ENCODE measurements around the gene SEL1L3. TPM values are rescaled to one million over a fixed set of nuclear protein-coding genes. Genes with fewer than 3 reads are reported as not detected.
A peak's percentile ranks its signal among the peaks of the same experiment; 100 is the strongest.

SEL1L3 gene
- total RNA-seq, 2 donors from 2014 or later, result 56.5 to 59.0 TPM

GRCh38 chr4:25857403-25857802 is 5.4 kb downstream of the SEL1L3 start:
- DNase-seq (no peak), ATAC-seq (no peak)
- no peaks in the 10 kb centered on the region for H3K27me3 Mint-ChIP-seq
- peaks cover 61% of the 10 kb centered on the region for H3K4me1 Mint-ChIP-seq
- peak overlapping the region; percentile 99 for H3K27ac Mint-ChIP-seq
- H3K36me3 Mint-ChIP-seq (ENCODE audit: low read depth), result peaks cover 7% of the 10 kb centered on the region
- H3K4me3 Mint-ChIP-seq, result no peak overlapping the region
- no peaks in the 10 kb centered on the region for H3K9me3 ChIP-seq (ENCODE audit: control insufficient read depth, low read length, poor library complexity, severe bottlenecking)

GRCh38 chr4:25856756-25857155 is 6.0 kb downstream of the SEL1L3 start:
- Mint-ChIP-seq H3K27ac (peak overlapping the region; percentile 99), H3K4me1 (peaks cover 60% of the 10 kb centered on the region), H3K4me3 (no peak overlapping the region), H3K36me3 (ENCODE audit: low read depth) (peaks cover 2% of the 10 kb centered on the region), H3K27me3 (no peaks in the 10 kb centered on the region)
- ATAC-seq, result no peak
- no peak for DNase-seq
- no peaks in the 10 kb centered on the region for H3K9me3 ChIP-seq (ENCODE audit: control insufficient read depth, low read length, poor library complexity, severe bottlenecking)

DNA sequence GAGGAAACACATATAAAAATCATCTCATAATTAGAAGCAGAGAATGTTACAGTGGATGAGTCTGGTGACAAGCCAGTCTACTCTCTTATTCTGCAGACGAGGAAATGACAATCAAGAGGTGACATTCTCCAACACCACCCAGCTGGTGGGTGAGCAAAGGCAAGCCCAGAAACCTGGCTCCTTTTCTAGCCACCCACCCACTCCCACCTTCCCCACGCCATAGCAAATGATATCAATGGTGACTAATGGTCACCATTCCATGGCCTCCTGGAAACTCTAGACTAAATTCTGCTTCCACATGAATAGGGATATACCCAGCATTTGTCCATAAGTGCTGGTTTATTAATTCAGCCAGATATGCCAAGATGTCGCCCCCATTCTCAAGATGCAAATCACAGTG is 10.7 kb downstream of the SEL1L3 start:
- Mint-ChIP-seq H3K4me3 (no peak overlapping the region), H3K27ac (peak overlapping the region; percentile 37), H3K27me3 (no peaks in the 10 kb centered on the region), H3K4me1 (peaks cover 46% of the 10 kb centered on the region), H3K36me3 (ENCODE audit: low read depth) (peaks cover 3% of the 10 kb centered on the region)
- ATAC-seq, result no peak
- no peak for DNase-seq
- no peaks in the 10 kb centered on the region for H3K9me3 ChIP-seq (ENCODE audit: control insufficient read depth, low read length, poor library complexity, severe bottlenecking)

GRCh38 chr4:25847329-25847728 is 15.5 kb downstream of the SEL1L3 start:
- ATAC-seq, result no peak
- Mint-ChIP-seq H3K36me3 (ENCODE audit: low read depth) (peaks cover 4% of the 10 kb centered on the region), H3K27me3 (no peaks in the 10 kb centered on the region), H3K4me3 (no peak overlapping the region), H3K27ac (no peak overlapping the region), H3K4me1 (peaks cover 47% of the 10 kb centered on the region)
- no peak for DNase-seq
- no peaks in the 10 kb centered on the region for H3K9me3 ChIP-seq (ENCODE audit: control insufficient read depth, low read length, poor library complexity, severe bottlenecking)

DNA sequence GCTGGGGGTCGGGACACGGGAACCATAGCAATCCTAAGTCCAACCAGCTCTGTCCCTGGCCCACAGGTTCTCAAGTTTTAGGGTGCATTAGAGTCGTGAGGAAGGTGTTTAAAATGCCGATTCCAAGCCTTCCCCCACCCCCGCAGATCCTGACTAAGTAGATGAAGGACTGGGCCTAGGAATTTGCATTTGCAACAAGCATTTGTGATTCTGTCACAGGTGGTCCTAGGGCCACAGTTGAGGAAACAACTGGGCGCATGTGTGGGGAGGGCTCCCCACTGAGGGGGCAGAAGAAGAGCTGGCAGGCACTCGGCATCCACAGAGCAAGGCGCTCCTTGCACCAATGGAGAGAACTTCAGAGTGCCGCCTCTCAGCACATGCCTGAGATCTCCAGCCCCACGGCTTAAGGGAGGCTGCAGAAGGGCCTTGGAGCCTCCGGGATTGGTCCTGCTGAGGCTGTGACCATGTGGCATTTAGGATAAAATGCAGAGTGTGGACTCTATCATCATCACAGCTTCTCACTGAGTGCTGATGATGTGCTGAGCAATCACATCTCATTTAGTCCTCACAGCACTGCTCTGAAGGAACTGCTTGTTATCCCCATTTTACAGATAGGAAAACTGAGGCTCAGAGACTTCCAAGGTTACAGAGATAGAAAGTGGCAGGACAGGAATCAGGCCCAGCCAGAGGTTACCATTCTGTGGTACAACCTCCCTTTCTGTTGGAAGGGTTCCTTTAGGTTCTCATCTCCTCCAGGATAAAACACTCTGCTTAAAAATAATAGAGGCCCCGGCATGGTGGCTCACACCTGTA is 16.7 kb downstream of the SEL1L3 start:
- ATAC-seq (no peak), DNase-seq (no peak)
- no peak overlapping the region for H3K4me3 Mint-ChIP-seq
- H3K4me1 Mint-ChIP-seq, result peaks cover 53% of the 10 kb centered on the region
- H3K27me3 Mint-ChIP-seq, result no peaks in the 10 kb centered on the region
- peaks cover 4% of the 10 kb centered on the region for H3K36me3 Mint-ChIP-seq (ENCODE audit: low read depth)
- no peak overlapping the region for H3K27ac Mint-ChIP-seq
- H3K9me3 ChIP-seq (ENCODE audit: control insufficient read depth, low read length, poor library complexity, severe bottlenecking), result no peaks in the 10 kb centered on the region

- H3K9me3 ChIP-seq (ENCODE audit: control insufficient read depth, low read length, poor library complexity, severe bottlenecking), result no peaks in the 10 kb centered on the region
- Mint-ChIP-seq H3K36me3 (ENCODE audit: low read depth) (peaks cover 4% of the 10 kb centered on the region), H3K4me1 (peaks cover 57% of the 10 kb centered on the region), H3K27ac (peak overlapping the region; percentile 86), H3K4me3 (no peak overlapping the region), H3K27me3 (no peaks in the 10 kb centered on the region)
- DNase-seq (no peak), ATAC-seq (no peak)
These were observed 17.7 kb downstream of the SEL1L3 start for GRCh38 chr4:25844961-25845712.

- peak overlapping the region; percentile 86 for H3K27ac Mint-ChIP-seq
- H3K9me3 ChIP-seq (ENCODE audit: control insufficient read depth, low read length, poor library complexity, severe bottlenecking), result no peaks in the 10 kb centered on the region
- H3K4me1 Mint-ChIP-seq, result peaks cover 46% of the 10 kb centered on the region
- H3K36me3 Mint-ChIP-seq (ENCODE audit: low read depth), result peaks cover 4% of the 10 kb centered on the region
- DNase-seq, result no peak
- ATAC-seq, result no peak
- peak overlapping the region; percentile 62 for H3K4me3 Mint-ChIP-seq
- H3K27me3 Mint-ChIP-seq, result no peaks in the 10 kb centered on the region
These were observed 19.3 kb downstream of the SEL1L3 start for GRCh38 chr4:25843340-25844097.

DNA sequence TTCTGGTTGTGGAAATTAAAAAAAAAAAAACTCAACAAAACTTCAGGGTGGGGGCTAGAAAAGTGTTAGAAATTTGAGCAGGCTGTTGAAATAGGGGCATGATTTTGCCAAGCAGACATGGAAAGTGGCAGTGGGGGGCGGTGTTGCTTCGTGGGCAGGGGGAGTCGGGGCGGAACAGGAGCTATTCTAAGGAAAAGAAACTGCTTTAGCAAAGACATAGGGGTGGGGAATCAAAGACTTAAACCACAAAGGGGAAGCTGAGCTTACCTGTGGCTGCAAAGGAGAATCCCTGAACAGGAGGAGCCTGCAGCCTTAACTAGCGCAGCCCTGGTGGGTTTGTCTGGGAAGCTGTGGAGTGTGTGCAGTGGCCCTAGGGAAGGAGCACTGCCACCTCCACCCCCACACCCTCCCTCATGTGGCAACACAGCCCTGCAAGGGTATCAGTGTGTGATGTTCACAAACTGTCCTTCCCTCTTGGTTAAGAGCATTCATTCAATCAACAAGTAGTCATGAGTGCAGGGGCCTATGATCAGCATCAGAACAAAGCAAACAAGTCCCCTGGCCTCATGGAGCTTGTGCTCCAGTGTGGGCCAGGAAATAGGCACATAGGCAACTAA is 20.5 kb downstream of the SEL1L3 start:
- no peak overlapping the region for H3K27ac Mint-ChIP-seq
- H3K36me3 Mint-ChIP-seq (ENCODE audit: low read depth), result peaks cover 2% of the 10 kb centered on the region
- H3K4me1 Mint-ChIP-seq, result peaks cover 42% of the 10 kb centered on the region

GRCh38 chr4:25839687-25840086 is 23.1 kb downstream of the SEL1L3 start:
- Mint-ChIP-seq H3K4me3 (no peak overlapping the region), H3K27me3 (no peaks in the 10 kb centered on the region), H3K27ac (no peak overlapping the region), H3K4me1 (peaks cover 42% of the 10 kb centered on the region), H3K36me3 (ENCODE audit: low read depth) (no peaks in the 10 kb centered on the region)
- H3K9me3 ChIP-seq (ENCODE audit: control insufficient read depth, low read length, poor library complexity, severe bottlenecking), result no peaks in the 10 kb centered on the region
- no peak for ATAC-seq
- DNase-seq, result no peak

More for the DNA sequence above, 20.5 kb downstream of the SEL1L3 start:
- H3K4me3 Mint-ChIP-seq, result peak overlapping the region; percentile 68
- DNase-seq, result no peak
- no peaks in the 10 kb centered on the region for H3K9me3 ChIP-seq (ENCODE audit: control insufficient read depth, low read length, poor library complexity, severe bottlenecking)
- peak; percentile 75 for ATAC-seq
- no peaks in the 10 kb centered on the region for H3K27me3 Mint-ChIP-seq

DNA sequence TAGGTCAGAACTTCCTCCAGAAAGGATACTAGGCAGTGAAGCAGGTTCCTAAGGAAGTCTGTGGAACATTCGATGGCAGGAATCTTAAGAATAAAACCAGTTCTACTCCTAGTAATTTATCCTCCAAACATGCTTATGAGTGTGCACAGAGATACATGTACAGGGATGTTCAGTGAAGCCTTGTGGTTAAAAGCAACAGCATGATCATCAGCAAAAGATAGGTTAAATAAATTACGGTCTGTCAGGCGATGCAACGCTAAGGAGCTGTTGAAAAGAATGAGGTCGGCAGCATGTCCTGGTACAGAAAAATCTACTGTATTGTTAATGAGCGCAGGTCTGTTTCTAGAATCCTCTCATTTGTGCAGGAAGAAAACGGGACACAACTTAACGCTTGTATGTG is 23.6 kb downstream of the SEL1L3 start:
- Mint-ChIP-seq H3K36me3 (ENCODE audit: low read depth) (no peaks in the 10 kb centered on the region), H3K27me3 (no peaks in the 10 kb centered on the region), H3K4me3 (no peak overlapping the region), H3K4me1 (peaks cover 43% of the 10 kb centered on the region), H3K27ac (no peak overlapping the region)
- DNase-seq (no peak), ATAC-seq (no peak)
- H3K9me3 ChIP-seq (ENCODE audit: control insufficient read depth, low read length, poor library complexity, severe bottlenecking), result no peaks in the 10 kb centered on the region

- H3K4me1 Mint-ChIP-seq, result peaks cover 37% of the 10 kb centered on the region
- H3K36me3 Mint-ChIP-seq (ENCODE audit: low read depth), result no peaks in the 10 kb centered on the region
- no peak overlapping the region for H3K27ac Mint-ChIP-seq
- no peak for DNase-seq
- H3K4me3 Mint-ChIP-seq, result no peak overlapping the region
- ATAC-seq, result no peak
- no peaks in the 10 kb centered on the region for H3K27me3 Mint-ChIP-seq
- no peaks in the 10 kb centered on the region for H3K9me3 ChIP-seq (ENCODE audit: control insufficient read depth, low read length, poor library complexity, severe bottlenecking)
These were observed 24.3 kb downstream of the SEL1L3 start for GRCh38 chr4:25838526-25838925.

DNA sequence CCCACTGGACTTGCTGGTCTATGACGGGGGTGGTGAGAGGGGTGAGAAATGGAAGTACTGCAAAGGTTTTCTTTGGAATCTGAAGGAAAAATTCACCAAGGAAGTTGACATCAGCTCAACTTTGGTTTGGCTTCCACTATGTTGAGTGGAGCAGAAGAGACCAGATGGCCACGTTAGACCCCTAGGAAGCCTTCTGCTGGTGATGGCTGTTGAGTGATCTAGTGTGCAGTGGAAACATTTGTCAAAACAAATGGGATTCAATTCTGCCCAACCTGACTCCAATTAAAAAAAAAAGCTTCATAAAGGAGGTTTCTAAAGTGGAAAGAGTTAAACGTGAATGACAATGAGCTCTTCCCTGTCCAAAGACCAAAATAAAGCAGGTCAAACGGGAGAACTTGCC is 25.7 kb downstream of the SEL1L3 start:
- DNase-seq (no peak), ATAC-seq (no peak)
- Mint-ChIP-seq H3K27me3 (no peaks in the 10 kb centered on the region), H3K4me1 (peaks cover 27% of the 10 kb centered on the region), H3K4me3 (no peak overlapping the region), H3K36me3 (ENCODE audit: low read depth) (peaks cover under 1% of the 10 kb centered on the region), H3K27ac (no peak overlapping the region)
- H3K9me3 ChIP-seq (ENCODE audit: control insufficient read depth, low read length, poor library complexity, severe bottlenecking), result no peaks in the 10 kb centered on the region

DNA sequence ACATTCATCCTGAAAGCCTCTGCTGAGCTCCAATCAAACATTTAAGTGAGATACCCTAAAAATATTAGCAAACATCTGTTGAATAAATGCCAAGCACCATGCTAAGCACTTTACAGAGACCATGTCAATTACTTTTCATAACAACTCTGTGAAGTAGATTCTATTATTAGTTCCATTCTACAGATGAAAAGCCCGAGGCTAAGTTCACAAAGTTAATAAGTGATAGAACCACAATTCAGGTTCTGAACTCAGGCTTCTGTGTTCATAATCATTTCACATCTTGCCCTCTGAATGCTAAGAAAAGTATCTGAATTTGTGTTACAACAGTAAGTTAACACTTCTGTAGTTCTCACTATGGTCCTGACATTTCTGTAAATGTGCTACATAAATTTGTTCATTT is 27.4 kb downstream of the SEL1L3 start:
- ATAC-seq, result no peak

More for the DNA sequence above, 27.4 kb downstream of the SEL1L3 start:
- peaks cover 13% of the 10 kb centered on the region for H3K4me1 Mint-ChIP-seq
- no peaks in the 10 kb centered on the region for H3K27me3 Mint-ChIP-seq
- DNase-seq, result no peak
- H3K27ac Mint-ChIP-seq, result no peak overlapping the region
- H3K4me3 Mint-ChIP-seq, result no peak overlapping the region
- H3K36me3 Mint-ChIP-seq (ENCODE audit: low read depth), result peaks cover 8% of the 10 kb centered on the region
- no peaks in the 10 kb centered on the region for H3K9me3 ChIP-seq (ENCODE audit: control insufficient read depth, low read length, poor library complexity, severe bottlenecking)
